Measurements from ENCODE around the gene MARK3.

DNA sequence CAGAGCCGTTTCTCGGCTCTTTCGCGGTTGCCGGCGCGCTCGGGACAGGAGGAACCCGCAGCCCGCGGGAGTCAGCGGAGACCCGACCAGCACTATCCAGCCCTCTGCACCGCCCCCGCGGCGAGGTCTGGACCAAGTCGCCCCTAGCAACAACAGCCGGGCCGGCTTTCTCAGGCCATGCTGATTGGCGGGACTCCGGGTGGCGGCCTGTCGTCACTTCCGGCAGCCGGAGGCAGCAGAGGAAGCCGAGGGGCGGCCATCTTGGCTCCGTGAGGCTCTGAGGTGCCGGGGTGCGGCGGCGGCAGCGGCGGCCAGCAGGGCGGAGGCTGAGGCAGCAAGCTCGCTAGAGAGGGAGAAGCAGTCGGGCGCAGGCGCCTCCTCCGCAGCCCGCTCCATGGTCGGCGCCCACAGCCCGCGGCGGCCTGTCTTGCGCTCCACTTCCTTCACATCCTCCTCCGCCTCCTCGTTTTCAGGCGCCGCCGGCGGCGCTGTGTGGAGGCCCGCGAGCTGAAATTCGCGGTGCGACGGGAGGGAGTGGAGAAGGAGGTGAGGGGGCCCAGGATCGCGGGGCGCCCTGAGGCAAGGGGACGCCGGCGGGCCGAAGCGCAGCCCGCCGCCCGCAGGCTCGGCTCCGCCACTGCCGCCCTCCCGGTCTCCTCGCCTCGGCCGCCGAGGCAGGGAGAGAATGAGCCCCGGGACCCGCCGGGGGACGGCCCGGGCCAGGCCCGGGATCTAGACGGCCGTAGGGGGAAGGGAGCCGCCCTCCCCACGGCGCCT is at the start of gene MARK3:
- TF ChIP-seq CTCF (IDR thresholded peaks at IDR 0.05) (peak; percentile 37), ZFX (IDR thresholded peaks at IDR 0.05; ENCODE audit: borderline replicate concordance) (no peak)

Measured in 22Rv1 (cell line).